ENCODE measurements around the gene MMRN2. TPM values are rescaled to one million over a fixed set of nuclear protein-coding genes. Genes with fewer than 3 reads are reported as not detected.
"Not testable (repeated sequence)": the region's sequence is repeated elsewhere in the genome, so short reads cannot be mapped to it uniquely, and the experiment has no call there.

The MMRN2 gene
- total RNA-seq, 2 donors from 2014 or later: 6.0 to 7.8 TPM

GRCh38 chr10:86950349-86950748 is 7.1 kb downstream of the MMRN2 start:
- ATAC-seq (no peak), DNase-seq (no peak)
- intact Hi-C loops (cut with DNase I, micrococcal nuclease): no loop called here

DNA sequence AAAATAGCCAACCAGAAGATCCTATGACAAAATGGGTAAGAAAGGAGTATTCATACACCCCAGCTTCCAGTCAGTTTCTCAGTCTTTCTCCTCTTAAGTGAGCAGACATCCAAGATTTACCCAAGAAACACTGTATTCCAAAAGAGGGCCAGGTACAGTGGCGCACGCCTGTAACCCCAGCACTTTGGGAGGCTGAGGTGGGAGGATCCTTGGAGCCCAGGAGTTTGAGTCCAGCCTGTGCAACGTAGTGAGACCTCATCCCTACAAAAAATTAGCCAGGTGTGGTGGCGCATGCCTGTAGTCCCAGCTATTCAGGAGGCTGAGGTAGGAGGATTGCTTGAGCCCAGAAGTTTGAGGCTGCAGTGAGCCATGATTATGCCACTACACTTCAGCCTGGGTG is 9.6 kb downstream of the MMRN2 start:
- intact Hi-C loops (cut with DNase I, micrococcal nuclease); ATAC-seq: not testable (repeated sequence)

DNA sequence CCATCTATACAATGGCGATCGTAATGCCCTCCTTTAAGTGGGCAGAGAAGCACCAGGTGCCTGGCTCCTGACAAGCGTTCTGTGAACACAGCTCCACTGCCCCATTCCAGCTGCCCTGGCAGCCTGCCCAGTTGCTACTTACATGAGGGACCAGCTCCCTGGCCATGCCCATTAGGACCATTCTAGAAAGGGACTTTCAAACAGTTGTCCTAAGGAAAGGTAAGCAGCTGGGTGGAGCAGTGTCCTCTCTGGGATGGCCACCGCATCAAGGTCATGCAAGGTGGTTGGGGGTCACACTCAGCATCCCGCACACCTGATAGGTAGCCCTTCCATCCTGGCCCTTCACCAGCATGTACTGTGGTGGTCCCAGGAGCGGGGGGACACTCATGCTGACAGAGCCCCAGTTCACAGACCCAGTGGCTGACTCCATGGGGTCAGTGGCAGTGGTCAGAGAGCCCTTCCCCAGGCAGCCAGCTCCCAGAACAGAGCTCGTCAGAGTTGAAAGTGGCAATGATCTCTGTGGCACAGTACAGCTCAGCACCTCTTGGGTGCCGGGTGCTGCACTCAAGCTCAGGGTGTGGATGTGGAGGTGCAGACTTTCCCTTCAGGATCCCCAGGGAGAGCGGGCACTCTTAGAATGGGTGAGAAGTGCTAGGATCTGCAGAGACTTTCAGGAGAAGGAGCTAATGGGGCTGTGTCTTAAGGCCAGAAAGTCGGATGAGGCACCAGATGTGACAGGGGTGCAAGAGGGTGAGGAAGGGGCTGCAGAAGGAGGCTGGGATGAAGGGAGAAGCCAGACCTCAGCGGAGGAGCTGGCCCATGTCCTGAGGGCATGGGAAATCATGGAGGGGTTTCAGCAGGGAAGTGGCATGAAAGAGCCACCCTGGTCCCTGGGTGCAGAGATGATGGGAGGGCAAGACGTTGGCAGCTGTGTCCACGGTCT is 10.9 kb downstream of the MMRN2 start:
- DNase-seq (peak in 1 of 2 donors; percentile 49), ATAC-seq (no peak)
- intact Hi-C loops (cut with DNase I, micrococcal nuclease): no loop called here

More for the DNA sequence above, 9.6 kb downstream of the MMRN2 start:
- DNase-seq: not testable (repeated sequence)

DNA sequence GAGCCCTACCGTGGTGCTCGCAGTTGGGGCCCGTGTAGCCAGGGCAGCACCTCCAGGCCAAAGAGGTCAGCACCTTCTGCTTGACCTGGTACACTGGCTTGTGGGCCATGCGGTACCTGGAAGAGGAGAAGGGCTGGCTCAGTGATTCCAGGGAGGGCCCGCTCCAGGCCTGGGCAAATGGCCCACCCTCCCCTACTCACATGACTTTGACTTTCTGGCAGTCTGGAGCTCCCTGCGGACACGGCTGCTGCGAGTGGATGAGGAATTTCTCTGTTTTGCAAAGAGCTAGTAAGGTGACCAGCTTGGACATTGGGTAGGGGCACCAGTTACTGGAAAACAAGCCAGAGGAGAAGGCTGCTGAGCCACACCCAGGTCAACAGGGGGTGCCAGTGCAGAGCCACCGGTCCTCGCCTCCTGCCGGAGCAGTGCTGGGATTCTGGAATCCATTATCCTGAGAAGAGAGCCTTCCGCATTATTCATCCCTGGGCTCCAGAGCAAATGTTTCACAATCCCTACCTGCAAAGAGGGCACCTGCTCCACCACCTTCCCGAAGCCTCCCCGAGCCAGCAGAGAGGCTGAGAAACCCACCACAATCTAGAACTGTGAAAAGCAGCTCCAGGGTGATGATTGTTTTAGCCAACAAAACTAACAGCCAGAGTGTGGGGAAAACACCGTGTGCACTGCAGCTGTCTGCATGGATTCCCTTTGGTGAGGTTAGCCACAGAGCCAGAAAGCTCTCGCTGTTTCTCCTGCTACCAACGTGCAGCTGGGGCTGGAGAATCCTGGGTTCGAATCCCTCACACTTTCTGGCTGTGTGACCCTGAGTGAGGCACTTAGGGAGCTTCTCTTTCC is 11.8 kb downstream of the MMRN2 start:
- intact Hi-C loops (cut with DNase I, micrococcal nuclease): no loop called here
- DNase-seq (no peak), ATAC-seq (no peak)

DNA sequence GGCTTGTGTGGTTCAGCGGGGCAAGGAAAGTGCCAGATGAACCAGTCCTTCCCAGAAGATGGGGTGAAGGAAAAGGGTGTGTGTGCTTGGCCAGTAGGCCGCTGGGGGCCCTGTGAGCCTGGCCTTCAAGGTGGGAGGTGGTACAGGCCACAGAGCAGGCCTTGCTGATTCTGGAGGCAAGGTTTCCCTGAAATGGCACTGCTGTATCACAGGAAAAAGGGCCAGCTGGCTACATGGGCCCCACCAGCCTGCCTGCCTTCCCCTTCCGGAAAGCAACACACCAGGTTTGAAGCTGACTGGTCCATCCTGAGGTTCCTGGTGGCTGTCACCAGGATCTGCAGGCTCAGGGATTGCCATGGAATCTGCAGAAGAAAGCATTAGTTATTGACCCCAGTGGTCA is 12.5 kb downstream of the MMRN2 start:
- intact Hi-C loops (cut with DNase I, micrococcal nuclease): no loop called here
- ATAC-seq: no peak
- no peak for DNase-seq

DNA sequence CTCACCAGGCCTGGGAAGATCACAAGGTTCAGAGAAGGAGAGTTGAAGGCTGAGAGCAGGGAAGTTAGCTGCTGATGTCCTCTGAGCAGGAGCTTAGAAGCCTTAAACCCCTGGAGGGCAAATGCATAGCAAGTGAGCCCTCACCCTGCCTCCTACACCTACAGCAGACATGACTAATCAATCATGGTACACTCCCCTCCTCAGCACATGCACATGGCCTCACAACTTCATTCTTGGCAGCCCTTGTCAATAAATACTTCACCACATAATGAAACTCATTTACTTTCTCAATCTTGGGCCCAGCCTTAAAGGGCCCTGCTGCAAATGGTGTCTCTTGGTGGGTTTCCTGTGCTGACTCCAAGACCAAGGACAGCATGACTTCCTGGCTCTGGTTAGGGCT is 12.9 kb downstream of the MMRN2 start:
- DNase-seq: no peak
- no peak for ATAC-seq
- intact Hi-C loops (cut with DNase I, micrococcal nuclease): no loop called here

DNA sequence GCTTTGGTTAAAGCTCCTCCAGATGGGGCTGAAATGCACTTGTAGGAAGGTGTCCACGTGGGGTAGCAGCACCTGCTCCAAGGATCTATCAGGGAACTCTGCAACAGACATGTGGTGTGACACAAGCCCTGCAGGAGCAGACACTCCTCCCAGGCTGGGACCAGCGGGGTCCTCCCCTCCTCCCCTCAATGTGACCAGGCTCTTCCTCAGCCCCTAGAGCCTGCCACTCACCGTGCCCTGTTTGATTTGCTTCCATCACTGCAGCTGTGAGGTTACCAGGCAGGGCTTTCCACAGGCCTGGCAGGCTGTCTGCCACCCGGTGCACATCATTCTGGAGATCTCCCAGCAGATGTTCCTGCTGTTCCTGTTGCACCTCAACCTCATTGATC is 13.4 kb downstream of the MMRN2 start:
- no peak for DNase-seq
- intact Hi-C loops (cut with DNase I, micrococcal nuclease): no loop called here
- no peak for ATAC-seq

- ATAC-seq: no peak
- DNase-seq: no peak
Measured at GRCh38 chr10:86943316-86944030, 13.9 kb downstream of the MMRN2 start.

GRCh38 chr10:86942441-86943315 is 14.7 kb downstream of the MMRN2 start:
- intact Hi-C loops (cut with DNase I, micrococcal nuclease): no loop called here
- DNase-seq (no peak), ATAC-seq (peak; percentile 25)

More at GRCh38 chr10:86943316-86944030, 13.9 kb downstream of the MMRN2 start:
- intact Hi-C loops (cut with DNase I, micrococcal nuclease): no loop called here

- no peak for DNase-seq
- intact Hi-C loops (cut with DNase I, micrococcal nuclease): no loop called here
- peak; percentile 33 for ATAC-seq
Measured at GRCh38 chr10:86941991-86942421, 15.4 kb downstream of the MMRN2 start.

DNA sequence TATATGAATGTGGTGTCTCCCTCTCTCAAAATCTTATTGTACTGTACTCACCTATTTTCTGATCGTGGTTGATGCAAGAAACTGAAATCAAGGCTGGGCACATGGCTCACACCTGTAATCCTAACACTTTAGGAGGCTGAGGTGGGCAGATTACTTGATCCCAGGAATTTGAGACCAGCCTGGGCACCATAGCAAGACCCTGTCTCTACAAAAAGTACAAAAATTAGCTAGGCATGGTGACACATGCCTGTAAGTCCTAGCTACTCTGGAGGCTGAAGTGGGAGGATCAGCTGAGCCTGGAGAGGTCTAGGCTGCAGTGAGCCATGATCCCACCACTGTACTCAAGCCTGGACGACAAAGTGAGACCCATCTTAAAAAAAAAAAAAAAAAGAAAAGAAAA is 16.0 kb downstream of the MMRN2 start:
- DNase-seq: no peak
- intact Hi-C loops (cut with DNase I, micrococcal nuclease): no loop called here
- ATAC-seq: no peak

DNA sequence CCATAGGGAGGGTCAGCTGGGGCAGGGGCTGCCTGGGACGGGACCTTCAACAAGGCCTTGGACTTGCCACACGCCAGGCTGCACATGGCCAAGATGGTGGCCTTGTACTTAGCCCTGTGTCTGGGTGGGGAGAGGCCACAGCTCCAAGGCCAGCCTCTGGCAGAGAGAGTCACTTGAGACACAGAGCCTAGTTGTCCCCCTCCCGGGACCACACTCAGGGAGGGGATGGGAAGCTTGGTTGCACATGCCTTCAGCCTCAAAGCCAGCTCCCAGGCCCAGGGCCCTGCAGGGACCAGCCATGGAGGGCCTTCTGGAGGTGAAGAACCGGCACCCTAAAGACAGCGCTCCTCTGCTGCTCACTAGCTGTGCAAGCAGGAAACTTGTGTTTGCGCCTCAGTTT is 16.7 kb downstream of the MMRN2 start:
- no peak for ATAC-seq
- intact Hi-C loops (cut with DNase I, micrococcal nuclease): no loop called here
- DNase-seq: no peak

GRCh38 chr10:86940076-86940475 is 17.3 kb downstream of the MMRN2 start:
- ATAC-seq, DNase-seq: not testable (repeated sequence)

DNA sequence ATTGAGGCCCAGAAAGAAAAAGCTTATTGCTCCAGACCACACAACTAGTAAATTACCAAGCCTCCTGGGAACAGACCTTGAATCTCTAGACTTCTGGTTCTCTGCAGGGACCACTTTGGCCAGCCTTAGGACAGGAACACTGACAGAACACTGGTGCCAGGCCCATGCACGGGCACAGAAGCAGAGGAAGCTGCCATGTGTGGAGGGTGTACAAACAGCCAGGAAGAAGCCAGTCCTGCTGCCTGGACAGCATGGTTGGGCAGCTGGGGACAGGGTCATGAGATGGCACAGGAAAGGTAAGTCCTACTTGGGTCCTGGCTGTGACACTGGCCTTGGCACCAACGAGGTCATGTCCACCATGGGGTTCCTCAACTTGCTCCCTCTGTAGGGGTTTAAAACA is 19.2 kb downstream of the MMRN2 start:
- ATAC-seq (no peak), DNase-seq (no peak)
- intact Hi-C loops (cut with DNase I, micrococcal nuclease): no loop called here

More at GRCh38 chr10:86940076-86940475, 17.3 kb downstream of the MMRN2 start:
- intact Hi-C loops (cut with DNase I, micrococcal nuclease): not testable (repeated sequence)

GRCh38 chr10:86937502-86938154 is 19.8 kb downstream of the MMRN2 start:
- no peak for DNase-seq
- no peak for ATAC-seq
- intact Hi-C loops (cut with DNase I, micrococcal nuclease): no loop called here

DNA sequence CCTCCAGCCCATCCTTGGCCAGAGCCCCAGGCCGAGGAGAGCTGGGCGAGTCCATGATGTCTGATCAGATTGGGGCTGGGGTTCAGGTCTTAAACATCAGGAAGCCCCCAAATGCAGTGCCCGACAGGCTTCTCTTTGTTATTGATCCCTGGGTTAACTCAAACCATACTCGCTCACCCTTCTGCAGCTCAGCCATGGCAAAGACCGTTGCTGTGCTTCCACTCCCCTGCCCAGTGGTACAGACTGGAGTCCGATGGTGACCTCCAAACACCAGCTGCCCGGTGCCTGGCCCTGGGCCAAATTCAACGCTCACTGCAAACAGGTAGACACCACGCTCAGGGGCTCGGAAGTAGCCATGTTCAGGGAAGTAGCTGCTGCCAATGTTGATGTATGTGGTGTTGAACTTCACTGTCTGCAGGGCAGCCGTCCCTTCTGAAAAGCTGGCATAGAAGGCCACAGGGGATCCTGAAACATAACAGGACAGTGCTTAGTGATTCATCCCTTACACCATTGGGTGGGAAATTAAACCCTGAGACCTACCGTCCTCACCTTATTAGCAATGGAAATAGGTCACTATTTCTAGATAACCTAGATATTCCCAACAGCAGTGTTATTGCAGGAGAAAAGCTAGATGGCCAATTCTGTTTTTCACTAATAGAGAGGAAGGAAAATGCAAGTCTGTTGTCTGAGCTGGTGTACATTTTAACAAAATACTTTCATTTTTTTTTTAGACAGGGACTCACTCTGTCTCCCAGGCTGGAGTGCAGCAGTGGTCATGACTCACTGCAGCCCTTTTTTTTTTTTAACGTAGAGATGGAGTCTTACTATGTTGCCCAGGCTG is 20.5 kb downstream of the MMRN2 start:
- intact Hi-C loops (cut with DNase I, micrococcal nuclease): no loop called here
- DNase-seq (no peak), ATAC-seq (no peak)
